ENCODE results near the gene TRPM3.

TRPM3 gene

GRCh38 chr9:71121275-71122021 lies at the start of gene TRPM3:
Gene TRPM3 (minus strand): TSS chr9:71121621. CDS start chr9:71121354, 267 bp downstream.
- DNase-seq, result no peak

GRCh38 chr9:71168418-71168817 lies 47.0 kb upstream of the TRPM3 start:
- no peak for DNase-seq

DNA sequence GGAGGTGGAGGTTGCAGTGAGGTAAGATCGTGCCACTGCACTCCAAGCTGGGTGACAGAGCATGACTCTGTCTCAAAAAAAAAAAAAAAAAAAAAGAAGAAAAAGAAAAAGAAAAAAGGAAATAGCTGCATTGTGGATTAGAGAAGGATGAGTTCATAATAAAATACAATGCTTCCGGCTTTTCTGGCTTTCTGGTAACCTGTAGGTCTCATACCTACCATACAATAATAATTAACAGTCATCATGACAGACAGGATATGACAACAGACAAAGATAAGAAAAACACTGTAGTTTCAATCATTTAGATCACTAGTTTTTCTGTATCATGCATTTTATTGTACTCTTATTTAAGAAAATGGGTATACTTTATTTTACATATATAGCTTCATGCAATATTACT lies 40.7 kb upstream of the TRPM3 start:
- no peak for DNase-seq

DNA sequence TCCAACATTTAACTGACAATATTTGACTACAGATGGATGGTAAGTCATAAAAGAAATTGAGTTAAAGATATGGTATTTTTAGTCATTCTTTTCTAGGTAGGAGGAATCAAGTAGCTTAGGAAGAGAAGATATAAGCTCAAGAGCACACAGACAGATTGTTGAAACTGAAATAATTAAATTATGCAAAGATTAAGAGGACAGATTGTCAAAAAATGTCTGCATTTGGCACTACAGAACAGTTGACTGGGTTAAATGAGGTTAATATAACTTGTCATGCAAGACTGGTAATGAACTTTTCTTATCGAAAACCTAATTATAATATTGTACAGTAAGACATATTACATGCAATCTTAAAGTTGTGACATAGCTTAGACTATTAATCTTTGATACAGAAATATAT lies 36.3 kb upstream of the TRPM3 start:
- DNase-seq, result no peak

GRCh38 chr9:71147368-71147767 lies 25.9 kb upstream of the TRPM3 start:
- DNase-seq, result no peak

GRCh38 chr9:71146511-71146910 lies 25.1 kb upstream of the TRPM3 start:
- DNase-seq, result no peak

- DNase-seq, result no peak
These were observed 23.8 kb upstream of the TRPM3 start for GRCh38 chr9:71145179-71145578.

GRCh38 chr9:71144495-71144894 lies 23.1 kb upstream of the TRPM3 start:
- no peak for DNase-seq

DNA sequence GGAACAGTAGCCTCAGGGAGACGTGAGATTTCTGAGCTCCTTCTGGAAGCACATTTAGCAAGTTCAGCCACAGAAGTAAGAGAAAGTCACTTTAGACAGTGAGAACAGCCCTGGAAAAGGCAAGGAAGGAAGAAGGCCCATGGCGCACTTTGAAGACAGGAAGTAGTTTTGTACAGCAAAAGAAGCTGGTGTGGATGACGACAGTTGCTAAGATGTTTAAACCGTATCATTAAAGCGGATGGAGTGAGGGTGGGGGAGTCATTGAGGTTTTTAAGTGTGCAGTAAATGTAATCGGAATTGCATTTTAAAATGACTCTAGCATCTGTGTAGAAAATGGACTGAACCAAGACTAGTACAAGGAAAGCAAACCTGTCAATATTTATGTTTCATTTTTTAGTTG lies 15.3 kb upstream of the TRPM3 start:
- DNase-seq, result no peak

DNA sequence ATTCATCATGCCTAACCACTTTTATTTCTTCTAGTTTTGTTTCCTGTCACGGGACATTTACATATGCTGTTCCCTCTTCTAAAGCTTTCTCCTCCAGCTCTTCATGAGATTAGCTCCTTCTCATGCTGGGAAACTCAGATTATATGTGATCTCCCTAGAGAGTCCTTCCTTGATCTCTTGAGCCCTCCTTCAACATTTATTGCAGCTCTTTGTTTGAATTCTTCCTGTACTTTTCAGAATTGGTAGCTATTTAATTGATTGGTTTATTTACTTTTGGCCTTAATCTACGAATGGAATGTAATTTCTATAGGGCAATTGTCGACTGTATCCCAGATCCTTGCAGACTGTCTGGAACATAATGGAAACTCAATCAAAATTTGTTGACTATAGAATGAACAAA lies 9.7 kb upstream of the TRPM3 start:
- DNase-seq, result no peak

GRCh38 chr9:71130521-71130920 lies 9.1 kb upstream of the TRPM3 start:
- no peak for DNase-seq

DNA sequence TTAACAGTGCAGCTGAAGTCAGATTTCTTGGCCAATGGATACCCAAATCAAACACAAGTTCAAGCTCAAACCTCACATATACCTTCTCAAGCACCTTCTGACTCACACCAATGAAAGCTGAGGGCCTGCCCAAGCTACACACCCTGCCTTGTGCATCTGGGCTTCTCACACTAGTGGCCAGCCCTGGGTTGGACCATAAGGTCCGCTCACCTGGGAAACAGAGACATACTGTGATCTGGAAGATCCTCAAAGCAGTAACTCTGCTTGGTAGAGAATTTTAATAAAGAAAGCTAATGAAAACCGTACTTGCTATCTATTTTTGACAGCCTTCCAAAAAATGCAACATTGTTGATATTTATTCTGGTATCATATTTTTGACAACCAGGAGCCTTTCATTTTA lies 7.4 kb upstream of the TRPM3 start:
- DNase-seq, result no peak

- no peak for DNase-seq
These were observed 5.9 kb upstream of the TRPM3 start for GRCh38 chr9:71127301-71127700.

- DNase-seq, result no peak
These were observed 1.0 kb upstream of the TRPM3 start for GRCh38 chr9:71122421-71122820.

GRCh38 chr9:71122022-71122275 lies 528 bp upstream of the TRPM3 start:
- no peak for DNase-seq

DNA sequence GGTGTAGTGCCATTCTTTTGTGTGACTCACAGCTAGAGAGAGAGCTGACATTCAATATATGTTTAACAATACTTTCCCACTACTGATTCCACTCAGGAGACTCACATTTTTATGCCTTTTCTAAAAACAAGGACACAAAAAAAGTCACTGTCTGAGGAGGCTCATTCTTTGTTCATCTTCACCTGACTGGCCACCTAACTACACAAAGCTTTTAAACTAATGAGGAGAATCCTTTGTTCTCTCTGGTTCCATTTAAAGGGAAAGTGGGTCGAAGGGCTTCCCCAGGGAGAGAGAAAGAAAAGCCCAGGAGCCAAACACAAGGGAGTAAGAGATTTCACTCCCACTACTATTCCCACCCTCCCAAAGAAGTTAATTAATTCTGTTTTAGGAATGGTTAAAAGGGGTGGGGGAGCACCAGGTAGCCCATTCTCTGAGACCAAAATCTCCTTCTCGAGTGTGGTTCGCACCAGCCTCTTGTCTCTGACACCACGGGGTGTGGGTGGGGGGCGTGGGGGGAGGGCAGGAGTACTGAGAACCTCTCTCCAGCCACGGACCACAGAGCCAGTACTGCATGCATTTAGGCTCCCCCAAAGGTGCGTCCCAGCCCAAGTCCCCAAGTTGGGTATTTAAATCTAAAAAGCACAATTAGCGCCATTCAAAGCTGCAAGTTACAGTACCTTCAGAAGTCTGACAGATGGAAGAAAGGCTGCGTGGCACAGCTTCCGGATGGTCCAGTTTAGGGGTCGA lies 747 bp downstream of the TRPM3 start:
- no peak for DNase-seq

DNA sequence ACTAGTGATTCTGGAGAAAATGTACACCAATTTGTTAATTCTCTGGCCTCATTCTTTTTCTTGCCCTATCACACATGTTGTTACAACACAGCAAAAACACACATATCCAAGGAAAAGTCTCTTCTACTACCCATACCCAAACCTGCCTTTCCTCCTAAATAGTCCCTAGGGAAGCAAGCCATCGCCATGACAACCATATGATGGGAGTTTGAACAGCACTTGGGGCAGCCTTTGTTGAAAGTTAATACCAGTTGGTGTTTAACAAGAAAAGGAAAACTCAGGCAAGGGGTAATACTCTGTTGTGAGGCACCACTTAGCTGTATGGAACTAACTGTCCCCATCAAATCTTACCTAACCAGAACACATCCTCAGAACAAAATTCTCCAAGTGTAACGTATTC lies 1.7 kb downstream of the TRPM3 start:
- no peak for DNase-seq

GRCh38 chr9:71118324-71118723 lies 3.1 kb downstream of the TRPM3 start:
- no peak for DNase-seq

GRCh38 chr9:71115448-71115975 lies 5.9 kb downstream of the TRPM3 start:
- DNase-seq, result no peak

- DNase-seq, result no peak
These were observed 8.6 kb downstream of the TRPM3 start for GRCh38 chr9:71112866-71113265.

- DNase-seq, result no peak
These were observed 12.5 kb downstream of the TRPM3 start for GRCh38 chr9:71108937-71109336.

- DNase-seq, result no peak
These were observed 14.4 kb downstream of the TRPM3 start for GRCh38 chr9:71106992-71107391.

- no peak for DNase-seq
These were observed 16.2 kb downstream of the TRPM3 start for GRCh38 chr9:71105192-71105591.

GRCh38 chr9:71098801-71099200 lies 22.6 kb downstream of the TRPM3 start:
- no peak for DNase-seq

DNA sequence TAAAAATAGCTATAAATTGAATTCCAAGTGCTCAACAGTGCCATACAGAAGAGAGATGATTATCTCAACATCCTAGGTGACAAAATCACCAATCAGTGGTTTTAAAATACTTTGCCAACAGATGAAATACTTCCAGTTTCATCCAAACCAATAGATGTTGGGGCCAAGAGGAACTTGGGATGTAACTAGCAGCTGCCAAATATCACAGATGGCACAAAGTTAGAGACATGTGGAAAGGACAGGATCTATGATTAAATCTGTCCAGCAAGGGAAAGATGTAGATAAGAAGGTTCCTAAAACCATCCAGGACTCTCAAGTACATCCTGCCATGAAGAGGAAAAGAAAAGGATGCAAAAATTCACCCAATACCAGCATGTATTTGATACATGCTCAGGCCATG lies 23.8 kb downstream of the TRPM3 start:
- no peak for DNase-seq
